ENCODE data around the gene TBX21. TPM values are rescaled to one million over a fixed set of nuclear protein-coding genes. Genes with fewer than 3 reads are reported as not detected.

TBX21 gene
- total and polyA plus RNA-seq, 7 donors: 0.04 to 0.36 (median 0.12) TPM; not detected in 1

GRCh38 chr17:47742319-47743181 lies 9.5 kb downstream of the TBX21 start:
- no peaks in the 10 kb centered on the region for H3K4me1 ChIP-seq
- no peak for ATAC-seq

GRCh38 chr17:47744168-47745036 lies 11.4 kb downstream of the TBX21 start:
- Histone ChIP-seq H3K4me3 (no peak overlapping the region), H3K27me3 (ENCODE audit: insufficient read depth in 3 of 3, low read length in 2 of 3) (peaks cover 0 to 44% (median 9%) of the 10 kb centered on the region in 3 donors), H3K27ac (no peak overlapping the region), H3K9me3 (no peaks in the 10 kb centered on the region), H3K36me3 (ENCODE audit: insufficient read depth in 1 of 2, low read depth in 1 of 2) (no peaks in the 10 kb centered on the region), H3K4me1 (no peaks in the 10 kb centered on the region)
- intact Hi-C loops (cut with DNase I): no loop called here
- ATAC-seq (no peak), DNase-seq (no peak)
- 49 to 55% (median 54%) methylated on average over 22 of the region's 22 CpGs for WGBS, 3 donors
- no peak for TF ChIP-seq CTCF (IDR thresholded peaks at IDR 0.05)

More at GRCh38 chr17:47742319-47743181, 9.5 kb downstream of the TBX21 start:
- Histone ChIP-seq H3K27me3 (ENCODE audit: insufficient read depth in 3 of 3, low read length in 2 of 3) (peaks cover 0 to 44% (median 9%) of the 10 kb centered on the region in 3 donors), H3K4me3 (no peak overlapping the region), H3K9me3 (no peaks in the 10 kb centered on the region), H3K27ac (no peak overlapping the region), H3K36me3 (ENCODE audit: insufficient read depth in 1 of 2, low read depth in 1 of 2) (no peaks in the 10 kb centered on the region)
- intact Hi-C loops (cut with DNase I): no loop called here
- no peak for TF ChIP-seq CTCF (IDR thresholded peaks at IDR 0.05)
- WGBS, 3 donors: 26 to 29% (median 26%) methylated on average over 19 to 26 of the region's 26 CpGs
- DNase-seq: no peak

- no peaks in the 10 kb centered on the region for H3K4me1 ChIP-seq
- intact Hi-C loops (cut with DNase I): no loop called here
- no peak for DNase-seq
- H3K9me3 ChIP-seq: no peaks in the 10 kb centered on the region
- WGBS, 3 donors: 63 to 68% (median 64%) methylated on average over 10 of the region's 10 CpGs
- ATAC-seq: no peak
- H3K36me3 ChIP-seq (ENCODE audit: insufficient read depth in 1 of 2, low read depth in 1 of 2): no peaks in the 10 kb centered on the region
- no peak overlapping the region for H3K27ac ChIP-seq
- no peak for TF ChIP-seq CTCF (IDR thresholded peaks at IDR 0.05)
- no peak overlapping the region for H3K4me3 ChIP-seq
- H3K27me3 ChIP-seq (ENCODE audit: insufficient read depth in 3 of 3, low read length in 2 of 3): peaks cover 0 to 44% (median 9%) of the 10 kb centered on the region in 3 donors
These were observed 12.0 kb downstream of the TBX21 start for GRCh38 chr17:47745037-47745380.

- Histone ChIP-seq H3K27ac (no peak overlapping the region), H3K36me3 (ENCODE audit: insufficient read depth in 1 of 2, low read depth in 1 of 2) (no peaks in the 10 kb centered on the region), H3K27me3 (ENCODE audit: insufficient read depth in 3 of 3, low read length in 2 of 3) (peaks cover 0 to 10% (median 3%) of the 10 kb centered on the region in 3 donors), H3K9me3 (no peaks in the 10 kb centered on the region), H3K4me1 (no peaks in the 10 kb centered on the region), H3K4me3 (no peak overlapping the region)
- DNase-seq: no peak
- WGBS, 3 donors: 79 to 92% (median 84%) methylated on average over 3 of the region's 3 CpGs
- intact Hi-C loops (cut with DNase I): no loop called here
- no peak for TF ChIP-seq CTCF (IDR thresholded peaks at IDR 0.05)
- no peak for ATAC-seq
These were observed 18.4 kb downstream of the TBX21 start for GRCh38 chr17:47751471-47751870.

Data from psoas muscle (tissue), 8 donors.